HepG2 (cell line): ENCODE results near the gene RBM3. TPM values are rescaled to one million over a fixed set of nuclear protein-coding genes. Genes with fewer than 3 reads are reported as not detected.

Source experiments
- ATAC-seq: fragments of 200-7000 bp; cut with Tn5 transposase; 3 replicates; pipeline ENCODE4 v1.9.1; 2020; ENCODE audit warnings: mild to moderate bottlenecking, moderate library complexity
- BruUV-seq: library from RNA; stranded (reverse); fragments of 400-500 nt; replicated peaks from 2 replicates; lab custom pipeline; 2021; lab: Mats Ljungman, UMichigan
- CTCF ChIA-PET: fragments of 300-600 bp; formaldehyde crosslinking; extraction: SDS; loops from one replicate; lab custom pipeline; 2021; ENCODE audit warnings: low total read pairs, inconsistent platforms, low intra/inter-chr PET ratio; lab: Yijun Ruan, JAX
- POLR2A ChIA-PET: fragments of 350-600 bp; sonication (Branson Sonifier 250); formaldehyde crosslinking; loops from one replicate; lab custom pipeline; 2020; ENCODE audit warnings: antibody characterized with exemption, inconsistent platforms; lab: Yijun Ruan, JAX
- DNase-seq: peaks from one replicate; pipeline ENCODE4 v3.0.0-alpha.2; 2015; ENCODE audit warnings: low spot score
- FAIRE-seq: peaks from 3 replicates; lab custom pipeline; 2011; peaks lifted over from hg19 to GRCh38; lab: Jason Lieb, UNC
- H2AFZ ChIP-seq: one replicate; pipeline ENCODE4 v1.6.1; 2011; ENCODE audit warnings: low read length, inconsistent platforms
- H3K27ac ChIP-seq: fragments of 300-600 bp; 3 replicates; pipeline ENCODE4 v1.8.0; 2011; ENCODE audit warnings: mixed run types, mild to moderate bottlenecking, mixed read lengths, low read length, inconsistent platforms; ENCODE audit not compliant: insufficient read depth; ENCODE audit errors: extremely low read length
- H3K27me3 ChIP-seq, 2 experiments: fragments of 200-600 bp in 1 of 2; 2 replicates in 1 of 2; 3 replicates in 1 of 2; pipeline versions ENCODE4 v1.6.0 to v1.8.0; 2011; ENCODE audit warnings: low read length in 2 of 2, mild to moderate bottlenecking in 2 of 2, moderate library complexity in 2 of 2, inconsistent platforms in 1 of 2; ENCODE audit not compliant: insufficient read depth in 2 of 2, control insufficient read depth in 1 of 2
- H3K36me3 ChIP-seq, 2 experiments: fragments of 200-600 bp in 1 of 2; replicated peaks in 1 of 2; 2 replicates in 1 of 2; 3 replicates in 1 of 2; pipeline versions ENCODE4 v1.5.1 to v1.8.0; 2011; ENCODE audit warnings: low read length in 2 of 2, inconsistent platforms in 1 of 2; ENCODE audit not compliant: insufficient read depth in 2 of 2, control insufficient read depth in 1 of 2
- H3K4me1 ChIP-seq: 2 replicates; pipeline ENCODE4 v1.5.1; 2012; ENCODE audit warnings: low read length, inconsistent platforms; ENCODE audit not compliant: insufficient read depth
- H3K4me2 ChIP-seq: 2 replicates; pipeline ENCODE4 v1.6.0; 2011; ENCODE audit warnings: low read depth, low read length, inconsistent platforms
- H3K4me3 ChIP-seq, 3 experiments: fragments of 200-600 bp in 1 of 3; sonication (generic), shearing (Covaris generic) in 1 of 3; replicated peaks in 1 of 3; 2 replicates each; pipeline ENCODE4 v1.5.1; 2011 to 2016; ENCODE audit warnings: low read length in 3 of 3, inconsistent platforms in 2 of 3, low read depth in 2 of 3, mild to moderate bottlenecking in 2 of 3, control low read depth in 1 of 3, mixed read lengths in 1 of 3; ENCODE audit not compliant: insufficient read depth in 1 of 3
- H3K79me2 ChIP-seq: one replicate; pipeline ENCODE4 v1.6.1; 2011; ENCODE audit warnings: low read length, inconsistent platforms; ENCODE audit not compliant: insufficient read depth
- H3K9ac ChIP-seq: 2 replicates; pipeline ENCODE4 v1.6.0; 2011; ENCODE audit warnings: mild to moderate bottlenecking, low read depth, low read length, inconsistent platforms; ENCODE audit not compliant: insufficient read depth
- H3K9me3 ChIP-seq: 2 replicates; pipeline ENCODE4 v1.5.1; 2012; ENCODE audit warnings: mild to moderate bottlenecking, low read length
- H4K20me1 ChIP-seq: 2 replicates; pipeline ENCODE4 v1.6.0; 2011; ENCODE audit warnings: inconsistent platforms, mild to moderate bottlenecking, low read length, moderate library complexity; ENCODE audit not compliant: insufficient read depth
- KLF13 ChIP-seq: sonication (generic); formaldehyde crosslinking; IDR thresholded peaks from 2 replicates; pipeline ENCODE4 v1.4.0; 2020; ENCODE audit warnings: mild to moderate bottlenecking, missing genetic modification reagents
- MIER2 ChIP-seq: IDR thresholded peaks from 2 replicates; pipeline ENCODE4 v1.6.1; 2016; ENCODE audit warnings: missing biosample characterization, missing genetic modification reagents
- POLR2A ChIP-seq, 2 experiments: IDR thresholded peaks; 2 replicates each; pipeline ENCODE4 v1.6.1; 2011; ENCODE audit warnings: low read depth in 2 of 2, low read length in 2 of 2, mild to moderate bottlenecking in 1 of 2, moderate library complexity in 1 of 2; ENCODE audit not compliant: insufficient read depth in 1 of 2
- POLR2G ChIP-seq: fragments of 200-400 bp; formaldehyde crosslinking; IDR thresholded peaks from 2 replicates; pipeline ENCODE4 v1.6.1; 2018; ENCODE audit warnings: mild to moderate bottlenecking, low read depth, low read length, moderate library complexity
- WGBS: methylation state at CpG from one replicate; pipeline ENCODE4 v1.1.6; 2017; ENCODE audit warnings: low lambda C conversion rate; 5-methylcytosine and 5-hydroxymethylcytosine counted together
- in situ Hi-C: cut with HindIII; loops from 2 replicates; pipeline ENCODE4 v1.10.0; 2017; ENCODE audit warnings: low pct_unique_long_range_greater_than_20kb; ENCODE audit not compliant: extremely low pct_ligation_motif_present
- intact Hi-C: fragments of 100-400 bp; cut with micrococcal nuclease; formaldehyde crosslinking; loops from one replicate; pipeline ENCODE4 v1.10.0; 2022; ENCODE audit not compliant: unreplicated experiment
- polyA plus RNA-seq, 8 experiments: library from polyadenylated mRNA; depleted of rRNA in 3 of 8; stranded (reverse) in 7 of 8; unstranded in 1 of 8; fragments of >200 nt; fragmentation: Illumina TruSeq in 4 of 8; extraction: Trizol in 4 of 8; gene quantifications; 2 replicates each; pipeline versions ENCODE4 v1.2.1 to v1.2.3, GENCODE V29; 2011 to 2016; ENCODE audit warnings: low read depth in 4 of 8, missing spikeins in 1 of 8, mixed read lengths in 1 of 8; ENCODE audit not compliant: insufficient read depth in 1 of 8
- total RNA-seq, 5 experiments: library from RNA; depleted of rRNA; stranded (reverse); fragments of >200 nt; fragmentation: Illumina TruSeq; extraction: Trizol; gene quantifications; 2 replicates each; pipeline ENCODE4 v1.2.3, GENCODE V29; 2016; ENCODE audit warnings: low read depth in 1 of 5

The RBM3 gene
- total and polyA plus RNA-seq, 2 of the 13 experiments (the other 11 are each of a cell fraction or from before 2014, with no cell fraction given) = 123 to 182 TPM

DNA sequence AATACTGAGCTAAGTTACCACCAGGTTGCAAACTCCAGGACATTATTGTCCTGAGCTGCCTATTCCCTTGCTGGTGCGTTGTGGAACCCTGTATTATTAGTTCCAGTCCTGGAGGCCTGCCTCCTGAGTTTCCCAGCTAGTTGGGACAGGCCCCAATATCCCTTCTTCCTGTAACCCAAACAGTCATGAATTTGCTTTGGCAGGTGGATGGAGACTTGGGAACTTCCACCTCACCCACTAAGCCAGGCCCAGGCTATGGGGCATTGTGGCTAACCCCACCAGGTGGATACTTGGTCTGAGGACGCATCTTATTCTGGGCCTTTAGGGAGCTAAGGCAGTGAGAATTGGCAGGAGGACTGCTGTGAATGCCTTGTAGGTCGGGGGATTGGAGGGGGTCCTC is 5.0 kb downstream of the RBM3 start:
- WGBS = 100% methylated on average over 2 of the region's 3 CpGs
- peaks cover 34% of the 10 kb centered on the region for H3K4me1 ChIP-seq
- no TSS peak for BruUV-seq
- peaks cover 6% of the 10 kb centered on the region for H4K20me1 ChIP-seq
- H3K27ac ChIP-seq = no peak overlapping the region
- DNase-seq (no peak), ATAC-seq (peak; percentile 4; the same call in 2 of the 3 replicates), FAIRE-seq (no peak)
- peaks cover 4 to 32% of the 10 kb centered on the region in 2 experiments; a peak in 4 of 5 replicates for H3K36me3 ChIP-seq
- H3K9ac ChIP-seq = no peak overlapping the region
- CTCF ChIA-PET = no interaction called here
- H3K4me3 ChIP-seq = no peak overlapping the region
- no peak overlapping the region for H3K4me2 ChIP-seq
- POLR2A ChIA-PET = interaction anchor here (1.4 to 2.1 kb wide), 4 partner anchors 9 to 97 kb away, joined by 3 to 8 read pairs (median 5); partner anchors contain the start of gene TBC1D25
- in situ Hi-C loops = no loop called here
- no peaks in the 10 kb centered on the region; a peak in 1 of 5 replicates for H3K27me3 ChIP-seq
- no peak for TF ChIP-seq MIER2 (CRISPR knock-in tag)
- peak in 1 of 2 experiments; percentile 56; a peak in 2 of 4 replicates for TF ChIP-seq POLR2A (IDR thresholded peaks at IDR 0.05; ENCODE audit: insufficient read depth in 1 of 2, low read depth in 2 of 2, low read length in 2 of 2)
- peak; percentile 4; the same call in 1 of the 2 replicates for TF ChIP-seq POLR2G
- TF ChIP-seq, all 625 proteins: peak for 2
- Histone ChIP-seq H3K9me3 (no peaks in the 10 kb centered on the region), H3K79me2 (peaks cover 16% of the 10 kb centered on the region), H2AFZ (no peak overlapping the region)
- intact Hi-C loops = no loop called here

DNA sequence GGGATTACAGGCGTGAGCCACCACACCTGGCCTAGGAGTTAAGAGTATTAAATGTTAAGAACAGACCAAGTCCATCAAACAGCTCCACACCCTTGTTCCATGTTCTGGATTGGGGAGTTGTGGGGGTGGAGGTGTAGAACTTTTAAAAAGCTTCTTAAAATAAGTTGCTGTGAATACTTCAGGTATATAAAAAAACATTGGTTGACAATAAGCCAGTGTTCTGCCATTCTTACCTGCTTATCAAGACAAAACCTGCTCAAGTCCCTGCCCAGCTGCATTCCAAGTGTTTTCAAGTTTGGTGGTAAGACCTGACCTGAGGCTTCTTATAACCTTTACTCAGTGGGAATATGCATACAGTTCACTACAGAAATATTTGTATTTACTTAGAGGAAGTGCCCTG is 6.4 kb downstream of the RBM3 start:
- no peak for DNase-seq
- in situ Hi-C loops = no loop called here
- no peak overlapping the region for H3K9ac ChIP-seq

More for the DNA sequence above, 6.4 kb downstream of the RBM3 start:
- Histone ChIP-seq H3K27me3 (no peaks in the 10 kb centered on the region), H3K4me1 (peaks cover 29% of the 10 kb centered on the region), H3K36me3 (peaks cover 3 to 24% of the 10 kb centered on the region in 2 experiments; a peak in 4 of 5 replicates)
- no peak for FAIRE-seq
- no peak for TF ChIP-seq KLF13 (CRISPR knock-in tag)
- TF ChIP-seq, all 625 proteins: peak for 0
- Histone ChIP-seq H3K4me3 (no peak overlapping the region), H2AFZ (no peak overlapping the region), H3K4me2 (no peak overlapping the region), H4K20me1 (peaks cover 6% of the 10 kb centered on the region), H3K9me3 (no peaks in the 10 kb centered on the region), H3K27ac (no peak overlapping the region), H3K79me2 (peaks cover 6% of the 10 kb centered on the region)
- ChIA-PET CTCF (no interaction called here), POLR2A (no interaction called here)
- no TSS peak for BruUV-seq
- ATAC-seq = no peak; the same call in 2 of the 3 replicates
- 100% methylated on average over 1 of the region's 1 CpG for WGBS
- intact Hi-C loops = no loop called here
